DND-41 (cell line): ENCODE data around the gene RAD9A.

Experiments used
- ATAC-seq: fragments of 200-7000 bp; cut with Tn5 transposase; 3 replicates; pipeline ENCODE4 v1.9.1; 2021; ENCODE audit warnings: low read depth; ENCODE audit not compliant: insufficient read depth
- DNase-seq: peaks from one replicate; pipeline ENCODE4 v3.0.0-alpha.2; 2020
- H2AFZ ChIP-seq: 2 replicates; pipeline ENCODE4 v1.6.0; 2012; ENCODE audit warnings: low read depth, low read length
- H3K27ac ChIP-seq: 2 replicates; pipeline ENCODE4 v1.5.1; 2012; ENCODE audit warnings: low read length, inconsistent platforms
- H3K27me3 ChIP-seq: fragments of 200-600 bp; sonication (generic); 2 replicates; pipeline ENCODE4 v1.6.0; 2012; ENCODE audit warnings: low read length, mild to moderate bottlenecking, inconsistent platforms; ENCODE audit not compliant: insufficient read depth, poor library complexity
- H3K36me3 ChIP-seq: 2 replicates; pipeline ENCODE4 v1.5.1; 2012; ENCODE audit warnings: low read length, inconsistent platforms; ENCODE audit not compliant: insufficient read depth
- H3K4me1 ChIP-seq: 2 replicates; pipeline ENCODE4 v1.5.1; 2012; ENCODE audit warnings: mild to moderate bottlenecking, low read length; ENCODE audit not compliant: insufficient read depth
- H3K4me2 ChIP-seq: 2 replicates; pipeline ENCODE4 v1.6.0; 2012; ENCODE audit warnings: mild to moderate bottlenecking, moderate library complexity, low read length, inconsistent platforms; ENCODE audit not compliant: insufficient read depth
- H3K4me3 ChIP-seq, 2 experiments: fragments of 200-600 bp in 1 of 2; shearing (Covaris generic) in 1 of 2; 2 replicates each; pipeline ENCODE4 v1.5.1; 2012 to 2016; ENCODE audit warnings: inconsistent platforms in 2 of 2, low read length in 2 of 2, mild to moderate bottlenecking in 2 of 2, low read depth in 1 of 2, moderate library complexity in 1 of 2
- H3K79me2 ChIP-seq: 2 replicates; pipeline ENCODE4 v1.6.0; 2012; ENCODE audit warnings: low read length, inconsistent platforms; ENCODE audit not compliant: insufficient read depth
- H3K9ac ChIP-seq: 2 replicates; pipeline ENCODE4 v1.6.0; 2012; ENCODE audit warnings: low read depth, mild to moderate bottlenecking, inconsistent platforms, low read length, moderate library complexity
- H3K9me3 ChIP-seq: 2 replicates; pipeline ENCODE4 v1.5.1; 2012; ENCODE audit warnings: low read length, moderate library complexity, mild to moderate bottlenecking, inconsistent platforms; ENCODE audit not compliant: insufficient read depth, severe bottlenecking
- H4K20me1 ChIP-seq: 2 replicates; pipeline ENCODE4 v1.6.0; 2012; ENCODE audit warnings: low read length; ENCODE audit not compliant: insufficient read depth
- EZH2 ChIP-seq: IDR thresholded peaks from 3 replicates; pipeline ENCODE4 v1.6.1; 2012; ENCODE audit warnings: borderline replicate concordance, low read depth, mild to moderate bottlenecking, moderate library complexity, low read length, inconsistent platforms; ENCODE audit not compliant: severe bottlenecking
- TF ChIP-seq, protein P1 (sequence below): IDR thresholded peaks from 2 replicates; pipeline ENCODE4 v1.5.1; 2012; ENCODE audit warnings: borderline replicate concordance, low read length, moderate library complexity, mild to moderate bottlenecking; ENCODE audit not compliant: poor library complexity, severe bottlenecking; ENCODE audit errors: extremely low read depth

Gene RAD9A

DNA sequence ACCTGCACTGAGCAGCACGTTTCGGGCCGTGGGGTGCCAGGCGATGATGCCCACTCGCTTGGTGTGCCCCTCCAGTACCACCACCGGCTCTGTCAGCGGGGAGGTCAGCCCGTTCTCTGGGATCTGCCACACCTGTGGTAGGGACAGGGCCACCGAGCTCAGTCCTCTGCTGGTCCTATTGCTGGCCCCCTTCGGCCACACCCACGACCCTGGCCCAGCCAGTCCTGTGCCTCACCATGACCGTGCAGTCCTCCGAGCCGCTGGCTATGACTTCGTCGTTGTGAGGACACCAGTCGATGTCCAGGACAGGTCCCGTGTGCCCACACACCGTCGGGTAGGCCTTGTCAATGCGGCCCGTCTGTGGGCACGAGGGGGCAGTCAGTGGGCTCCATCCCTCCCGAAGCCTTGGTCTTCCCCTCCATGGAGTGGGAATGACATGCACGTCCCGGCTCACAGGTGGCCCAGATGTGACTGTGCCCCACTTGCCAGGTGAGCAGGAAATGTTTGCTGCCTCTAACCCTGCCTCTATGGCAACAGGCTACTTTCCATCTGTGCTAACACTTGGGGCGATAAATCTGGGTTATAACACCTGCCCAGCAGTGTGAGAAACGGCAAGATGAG, 50.1 kb downstream of the RAD9A start:
- peaks cover 42% of the 10 kb centered on the region for H3K79me2 ChIP-seq
- no peak overlapping the region for H3K4me3 ChIP-seq
- TF ChIP-seq, protein P1, sequence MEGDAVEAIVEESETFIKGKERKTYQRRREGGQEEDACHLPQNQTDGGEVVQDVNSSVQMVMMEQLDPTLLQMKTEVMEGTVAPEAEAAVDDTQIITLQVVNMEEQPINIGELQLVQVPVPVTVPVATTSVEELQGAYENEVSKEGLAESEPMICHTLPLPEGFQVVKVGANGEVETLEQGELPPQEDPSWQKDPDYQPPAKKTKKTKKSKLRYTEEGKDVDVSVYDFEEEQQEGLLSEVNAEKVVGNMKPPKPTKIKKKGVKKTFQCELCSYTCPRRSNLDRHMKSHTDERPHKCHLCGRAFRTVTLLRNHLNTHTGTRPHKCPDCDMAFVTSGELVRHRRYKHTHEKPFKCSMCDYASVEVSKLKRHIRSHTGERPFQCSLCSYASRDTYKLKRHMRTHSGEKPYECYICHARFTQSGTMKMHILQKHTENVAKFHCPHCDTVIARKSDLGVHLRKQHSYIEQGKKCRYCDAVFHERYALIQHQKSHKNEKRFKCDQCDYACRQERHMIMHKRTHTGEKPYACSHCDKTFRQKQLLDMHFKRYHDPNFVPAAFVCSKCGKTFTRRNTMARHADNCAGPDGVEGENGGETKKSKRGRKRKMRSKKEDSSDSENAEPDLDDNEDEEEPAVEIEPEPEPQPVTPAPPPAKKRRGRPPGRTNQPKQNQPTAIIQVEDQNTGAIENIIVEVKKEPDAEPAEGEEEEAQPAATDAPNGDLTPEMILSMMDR = no peak
- TF ChIP-seq EZH2 = no peak
- H4K20me1 ChIP-seq = peaks cover 4% of the 10 kb centered on the region
- ATAC-seq (no peak), DNase-seq (peak; percentile 12)
- no peaks in the 10 kb centered on the region for H3K9me3 ChIP-seq
- H2AFZ ChIP-seq = no peak overlapping the region
- H3K27ac ChIP-seq = 0 out of 2 replicates have a peak overlapping the region, but pooled peaks have one; percentile 28
- no peaks in the 10 kb centered on the region for H3K27me3 ChIP-seq
- H3K4me2 ChIP-seq = no peak overlapping the region
- peaks cover 24% of the 10 kb centered on the region; the same call in 1 of the 2 replicates for H3K36me3 ChIP-seq
- no peak overlapping the region for H3K9ac ChIP-seq
- peaks cover 57% of the 10 kb centered on the region for H3K4me1 ChIP-seq

GRCh38 chr11:67442504-67443404, 51.0 kb downstream of the RAD9A start:
- peak overlapping the region; percentile 28 for H3K9ac ChIP-seq
- H4K20me1 ChIP-seq = peaks cover 3% of the 10 kb centered on the region; the same call in 1 of the 2 replicates
- H3K36me3 ChIP-seq = peaks cover 17% of the 10 kb centered on the region; the same call in 1 of the 2 replicates
- peak overlapping the region; percentile 69 for H3K27ac ChIP-seq
- H3K4me2 ChIP-seq = peak overlapping the region; percentile 57
- no peak overlapping the region for H3K4me3 ChIP-seq
- no peaks in the 10 kb centered on the region for H3K27me3 ChIP-seq
- DNase-seq (peak; percentile 23), ATAC-seq (no peak; the same call in 2 of the 3 replicates)
- peaks cover 33% of the 10 kb centered on the region for H3K79me2 ChIP-seq
- H3K4me1 ChIP-seq = peaks cover 54% of the 10 kb centered on the region
- no peaks in the 10 kb centered on the region for H3K9me3 ChIP-seq
- TF ChIP-seq, protein P1 = no peak
- no peak for TF ChIP-seq EZH2
- no peak overlapping the region for H2AFZ ChIP-seq

DNA sequence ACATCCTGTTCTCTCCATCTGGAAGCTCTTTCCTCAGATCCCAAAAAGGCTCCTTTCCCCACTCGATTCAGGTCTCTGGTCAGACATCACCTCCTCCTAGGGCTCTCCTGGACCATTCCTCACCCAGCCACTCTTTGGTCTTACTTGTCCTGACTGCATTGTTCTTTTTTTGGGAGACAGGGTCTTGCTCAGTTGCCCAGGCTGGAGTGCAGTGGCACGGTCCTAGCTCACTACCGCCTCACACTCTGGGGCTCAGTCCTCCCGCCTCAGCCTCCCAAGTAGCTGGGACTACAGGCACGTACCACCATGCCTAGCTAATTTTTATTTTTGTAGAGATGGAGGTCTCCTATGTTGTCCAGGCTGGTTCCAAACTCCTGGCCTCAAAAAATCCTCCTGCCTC, 53.7 kb downstream of the RAD9A start:
- no peak overlapping the region; the same call in 1 of the 2 replicates for H3K27ac ChIP-seq
- no peak overlapping the region for H3K4me3 ChIP-seq
- peaks cover 30% of the 10 kb centered on the region for H3K4me1 ChIP-seq
- H3K79me2 ChIP-seq = peaks cover 9% of the 10 kb centered on the region; the same call in 1 of the 2 replicates
- no peaks in the 10 kb centered on the region for H3K27me3 ChIP-seq
- H3K36me3 ChIP-seq = no peaks in the 10 kb centered on the region
- ATAC-seq = no peak
- peak; percentile 4 for DNase-seq
- no peaks in the 10 kb centered on the region for H3K9me3 ChIP-seq
- H3K4me2 ChIP-seq = peak overlapping the region; percentile 57
- no peak overlapping the region for H3K9ac ChIP-seq
- peaks cover 3% of the 10 kb centered on the region; the same call in 1 of the 2 replicates for H4K20me1 ChIP-seq
- H2AFZ ChIP-seq = no peak overlapping the region
- TF ChIP-seq EZH2 = no peak
- TF ChIP-seq, protein P1 = no peak
